ENCODE results near the gene LTB4R.

- TF ChIP-seq REST (IDR thresholded peaks at IDR 0.05; ENCODE audit: insufficient read depth in 1 of 2, low read depth in 2 of 2, low read length in 2 of 2) (no peak), TAF1 (IDR thresholded peaks at IDR 0.05; ENCODE audit: borderline replicate concordance, insufficient read depth, low read length) (no peak), SIN3A (IDR thresholded peaks at IDR 0.05; ENCODE audit: borderline replicate concordance, insufficient read depth, low read length) (no peak)
These were observed 29.7 kb upstream of the LTB4R start for GRCh38 chr14:24281636-24282035.

Measured in PFSK-1 (cell line).